Posterior cingulate gyrus (tissue), 11 donors: ENCODE measurements around the gene CDK5RAP2.
A peak's percentile ranks its signal among the peaks of the same experiment; 100 is the strongest.
"Not testable (repeated sequence)": the region's sequence is repeated elsewhere in the genome, so short reads cannot be mapped to it uniquely, and the experiment has no call there.

Experiments used
- DNase-seq, 10 donors: peaks; one replicate each; pipeline versions ENCODE4 v3.0.0 to v3.0.0-alpha.2; 2020 to 2021; ENCODE audit warnings: mixed read lengths in 3 of 10
- intact Hi-C: fragments of 100-400 bp; cut with DNase I; formaldehyde crosslinking; loops from one replicate; pipeline ENCODE4 v1.15.1; 2023

The CDK5RAP2 gene

GRCh38 chr9:120522032-120522431 is 57.9 kb downstream of the CDK5RAP2 start:
- DNase-seq = no peak
- intact Hi-C loops = no loop called here

GRCh38 chr9:120521101-120521500 is 58.9 kb downstream of the CDK5RAP2 start:
- no peak for DNase-seq
- intact Hi-C loops = no loop called here

DNA sequence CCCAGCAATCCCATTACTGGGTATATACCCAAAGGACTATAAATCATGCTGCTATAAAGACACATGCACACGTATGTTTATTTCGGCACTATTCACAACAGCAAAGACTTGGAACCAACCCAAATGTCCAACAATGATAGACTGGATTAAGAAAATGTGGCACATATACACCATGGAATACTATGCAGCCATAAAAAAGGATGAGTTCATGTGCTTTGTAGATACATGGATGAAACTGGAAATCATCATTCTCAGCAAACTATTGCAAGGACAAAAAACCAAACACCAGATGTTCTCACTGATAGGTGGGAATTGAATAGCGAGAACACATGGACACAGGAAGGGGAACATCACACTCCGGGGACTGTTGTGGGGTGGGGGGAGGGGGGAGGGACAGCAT is 64.0 kb downstream of the CDK5RAP2 start:
- DNase-seq, intact Hi-C loops: not testable (repeated sequence)

DNA sequence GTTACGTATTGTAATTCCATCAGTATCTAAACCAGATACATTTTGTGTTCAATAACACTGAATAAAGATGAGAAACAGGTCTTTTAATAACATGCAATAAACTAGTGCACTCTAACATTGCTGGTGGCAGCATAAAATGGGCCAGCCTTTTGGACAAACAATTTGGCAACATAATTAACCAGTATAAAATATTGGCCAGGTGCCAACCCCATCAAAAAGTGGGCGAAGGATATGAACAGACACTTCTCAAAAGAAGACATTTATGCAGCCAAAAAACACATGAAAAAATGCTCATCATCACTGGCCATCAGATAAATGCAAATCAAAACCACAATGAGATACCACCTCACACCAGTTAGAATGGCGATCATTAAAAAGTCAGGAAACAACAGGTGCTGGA is 64.5 kb downstream of the CDK5RAP2 start:
- intact Hi-C loops, DNase-seq: not testable (repeated sequence)

- intact Hi-C loops = no loop called here
- peak in 9 of 10 donors; percentile 12 to 86 (median 30) for DNase-seq
These were observed 65.6 kb downstream of the CDK5RAP2 start for GRCh38 chr9:120514405-120514804.

- intact Hi-C loops = no loop called here
These were observed 66.1 kb downstream of the CDK5RAP2 start for GRCh38 chr9:120513825-120514396.

GRCh38 chr9:120510816-120511215 is 69.2 kb downstream of the CDK5RAP2 start:
- no peak for DNase-seq
- intact Hi-C loops = no loop called here

More at GRCh38 chr9:120513825-120514396, 66.1 kb downstream of the CDK5RAP2 start:
- no peak for DNase-seq

GRCh38 chr9:120507936-120508510 is 71.9 kb downstream of the CDK5RAP2 start:
- intact Hi-C loops = no loop called here
- peak in 8 of 10 donors; percentile 10 to 84 (median 58) for DNase-seq

DNA sequence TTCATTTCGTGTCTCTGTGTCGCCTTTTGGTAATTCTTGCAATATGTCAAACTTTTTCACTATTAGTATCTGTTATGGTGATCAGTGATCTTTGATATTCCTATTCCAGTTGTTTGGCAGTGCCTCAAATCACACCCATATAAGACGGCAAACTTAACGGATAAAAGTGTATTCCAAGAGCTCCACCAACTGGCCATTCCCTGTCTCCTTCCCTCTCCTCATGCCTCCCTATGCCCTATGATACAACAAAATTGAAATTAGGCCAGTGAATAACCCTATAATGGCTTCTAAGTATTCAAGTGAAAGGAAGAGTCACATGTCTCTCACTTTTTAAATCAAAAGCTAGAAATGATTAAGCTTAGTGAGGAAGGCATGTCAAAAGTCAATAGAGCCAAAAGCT is 74.8 kb downstream of the CDK5RAP2 start:
- DNase-seq = no peak
- intact Hi-C loops = no loop called here

DNA sequence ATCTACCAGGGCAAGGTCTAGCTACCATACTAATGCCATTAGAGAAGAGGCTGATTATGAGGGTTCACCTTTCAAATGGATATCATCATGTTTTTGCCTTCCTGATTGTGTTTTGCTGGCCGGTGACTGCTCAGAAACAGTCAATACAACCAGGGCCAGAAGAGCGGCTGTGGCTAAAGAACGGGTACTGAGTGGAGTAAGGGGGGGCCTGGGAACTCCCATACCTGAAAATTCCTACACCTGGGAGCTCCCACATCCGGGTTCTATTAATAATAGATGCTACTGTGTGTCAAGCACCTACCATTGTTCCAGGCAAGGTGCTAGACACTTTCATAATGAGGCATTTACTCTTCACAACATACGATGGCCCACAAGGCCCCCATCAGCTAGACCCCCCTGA is 79.2 kb downstream of the CDK5RAP2 start:
- intact Hi-C loops = no loop called here
- DNase-seq = no peak

GRCh38 chr9:120497865-120498264 is 82.1 kb downstream of the CDK5RAP2 start:
- intact Hi-C loops, DNase-seq: not testable (repeated sequence)

- intact Hi-C loops, DNase-seq: not testable (repeated sequence)
These were observed 83.5 kb downstream of the CDK5RAP2 start for GRCh38 chr9:120496438-120496837.

DNA sequence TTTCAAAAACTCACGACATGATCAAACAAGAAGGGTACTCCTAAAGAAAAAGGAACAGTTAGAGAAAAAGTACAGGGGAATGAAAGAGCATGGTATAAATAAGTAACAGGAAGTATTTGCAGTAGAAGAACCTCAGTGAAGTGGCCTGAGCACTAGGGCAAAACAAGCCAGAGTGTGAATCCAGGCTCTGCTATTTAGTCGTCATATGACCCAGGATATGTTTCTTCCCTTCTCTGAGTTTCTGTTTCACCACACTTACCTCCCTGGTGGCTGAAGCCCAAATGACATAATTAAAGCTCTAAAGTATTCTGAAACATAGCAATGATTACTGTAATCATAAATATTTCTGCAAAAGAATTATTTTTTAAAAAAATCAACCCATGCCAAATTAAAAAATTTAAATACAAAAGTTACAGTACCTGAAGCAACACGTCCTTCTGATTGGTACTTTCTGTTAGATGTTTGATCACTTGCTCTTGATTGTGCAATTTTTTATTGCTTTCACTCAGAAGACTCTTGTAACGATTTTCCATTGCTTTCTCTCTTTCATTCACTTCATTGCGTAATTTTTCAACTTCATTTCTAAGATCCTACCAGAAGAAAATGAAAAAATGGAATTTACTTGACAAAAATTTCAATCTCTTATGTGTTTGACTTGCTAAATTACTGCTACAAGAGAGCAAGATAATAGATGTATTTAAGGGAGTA is 88.9 kb downstream of the CDK5RAP2 start:
- DNase-seq = no peak
- intact Hi-C loops = no loop called here

- DNase-seq = no peak
- intact Hi-C loops = no loop called here
These were observed 93.1 kb downstream of the CDK5RAP2 start for GRCh38 chr9:120486835-120487234.

GRCh38 chr9:120486347-120486746 is 93.6 kb downstream of the CDK5RAP2 start:
- intact Hi-C loops = no loop called here
- DNase-seq = no peak

GRCh38 chr9:120485788-120486187 is 94.2 kb downstream of the CDK5RAP2 start:
- intact Hi-C loops = no loop called here
- DNase-seq = no peak

- DNase-seq = no peak
- intact Hi-C loops = no loop called here
These were observed 95.8 kb downstream of the CDK5RAP2 start for GRCh38 chr9:120484162-120484561.

DNA sequence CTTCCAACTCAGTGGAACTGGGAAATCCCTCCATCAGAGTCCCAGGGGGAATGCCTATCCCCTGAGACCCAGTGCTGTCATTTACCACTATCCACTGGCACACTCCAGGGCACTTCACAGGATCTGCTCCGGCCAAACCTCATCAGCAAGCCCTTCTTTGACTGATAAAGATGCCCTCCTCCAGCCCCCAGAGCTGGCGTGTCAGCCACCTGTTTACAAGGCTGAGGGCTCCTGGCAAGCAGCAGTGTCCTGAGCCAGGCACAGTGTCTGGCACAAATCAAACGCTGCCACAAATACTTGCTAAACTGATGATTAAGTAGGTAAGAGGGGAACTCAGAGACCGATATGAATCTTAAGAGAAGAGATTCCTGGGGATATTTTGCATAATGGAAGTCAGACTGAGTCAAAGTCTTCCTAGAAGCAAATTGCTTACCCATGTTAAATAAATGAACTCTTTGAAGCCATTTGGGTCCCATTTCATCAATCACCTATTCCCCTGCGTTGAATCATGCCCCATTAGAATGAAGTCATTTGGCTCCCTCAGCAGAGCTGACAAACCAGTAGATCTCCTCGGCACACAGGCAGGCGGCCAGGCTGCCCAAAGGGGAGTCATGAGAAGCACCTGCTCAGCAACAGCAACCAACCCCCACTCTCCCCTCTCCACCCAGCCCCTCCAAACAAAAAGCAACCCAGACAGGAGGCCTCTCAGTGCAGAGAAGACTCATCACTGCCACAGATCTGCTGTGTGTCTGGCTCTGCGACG is 97.4 kb downstream of the CDK5RAP2 start:
- peak in 2 of 10 donors; percentile 66 to 78 for DNase-seq
- intact Hi-C loops = no loop called here

GRCh38 chr9:120481846-120482245 is 98.1 kb downstream of the CDK5RAP2 start:
- no peak for DNase-seq
- intact Hi-C loops = no loop called here

GRCh38 chr9:120481248-120481647 is 98.7 kb downstream of the CDK5RAP2 start:
- intact Hi-C loops = no loop called here
- no peak for DNase-seq

DNA sequence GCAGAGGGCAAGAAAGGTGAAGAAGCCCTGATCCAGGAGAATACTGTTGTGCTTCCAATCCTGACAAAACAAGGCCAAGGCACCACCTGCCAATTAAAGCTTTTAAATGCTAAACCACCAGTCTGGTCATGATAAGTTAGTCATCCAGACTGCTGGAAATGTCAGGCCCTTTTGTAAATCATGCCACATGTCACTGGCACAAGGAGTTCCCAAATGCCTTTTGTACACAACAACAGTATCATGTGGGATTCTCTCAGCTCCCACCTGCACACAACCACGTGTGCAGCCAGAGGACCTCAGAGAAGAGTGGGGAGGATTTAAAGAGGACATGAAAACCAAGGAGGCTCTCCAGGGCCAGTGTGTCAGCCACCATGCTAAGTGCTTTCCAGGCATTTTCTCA is 99.3 kb downstream of the CDK5RAP2 start:
- no peak for DNase-seq
- intact Hi-C loops = no loop called here
